Rectal smooth muscle tissue (tissue), 1 donor: Measurements from ENCODE around the gene ELP4.
"Not testable (repeated sequence)": the region's sequence is repeated elsewhere in the genome, so short reads cannot be mapped to it uniquely, and the experiment has no call there.

Experiments
- H3K27ac ChIP-seq: one replicate; pipeline ENCODE4 v1.7.0; 2013; ENCODE audit warnings: low read depth, low read length, inconsistent platforms
- H3K27me3 ChIP-seq: one replicate; pipeline ENCODE4 v1.7.0; 2013; ENCODE audit warnings: low read length; ENCODE audit not compliant: control insufficient read depth, insufficient read depth
- H3K36me3 ChIP-seq: one replicate; pipeline ENCODE4 v1.7.0; 2013; ENCODE audit warnings: low read length; ENCODE audit not compliant: control insufficient read depth, insufficient read depth
- H3K4me1 ChIP-seq: one replicate; pipeline ENCODE4 v1.7.0; 2013; ENCODE audit warnings: low read length; ENCODE audit not compliant: control insufficient read depth, insufficient read depth
- H3K4me3 ChIP-seq: one replicate; pipeline ENCODE4 v1.7.0; 2013; ENCODE audit warnings: low read length
- H3K9ac ChIP-seq: one replicate; pipeline ENCODE4 v1.7.0; 2013; ENCODE audit warnings: low read length

The ELP4 gene

GRCh38 chr11:31690516-31690915, 180.9 kb downstream of the ELP4 start:
- no peak overlapping the region for H3K9ac ChIP-seq
- H3K27ac ChIP-seq, result no peak overlapping the region
- H3K36me3 ChIP-seq, result no peaks in the 10 kb centered on the region
- H3K27me3 ChIP-seq, result no peaks in the 10 kb centered on the region
- no peaks in the 10 kb centered on the region for H3K4me1 ChIP-seq
- no peak overlapping the region for H3K4me3 ChIP-seq

GRCh38 chr11:31692466-31692865, 182.9 kb downstream of the ELP4 start:
- Histone ChIP-seq H3K4me3 (no peak overlapping the region), H3K27me3 (no peaks in the 10 kb centered on the region), H3K27ac (no peak overlapping the region), H3K9ac (no peak overlapping the region), H3K36me3 (no peaks in the 10 kb centered on the region), H3K4me1 (no peaks in the 10 kb centered on the region)

- not testable (repeated sequence) for H3K27me3 ChIP-seq, H3K4me1 ChIP-seq, H3K9ac ChIP-seq, H3K36me3 ChIP-seq, H3K27ac ChIP-seq, H3K4me3 ChIP-seq
Observed at GRCh38 chr11:31697049-31697448, 187.5 kb downstream of the ELP4 start.

GRCh38 chr11:31699066-31699465, 189.5 kb downstream of the ELP4 start:
- H3K27me3 ChIP-seq, result no peaks in the 10 kb centered on the region
- no peak overlapping the region for H3K9ac ChIP-seq
- H3K27ac ChIP-seq, result no peak overlapping the region
- H3K36me3 ChIP-seq, result no peaks in the 10 kb centered on the region
- H3K4me1 ChIP-seq, result no peaks in the 10 kb centered on the region
- no peak overlapping the region for H3K4me3 ChIP-seq

GRCh38 chr11:31702966-31703365, 193.4 kb downstream of the ELP4 start:
- Histone ChIP-seq H3K27me3 (no peaks in the 10 kb centered on the region), H3K4me1 (no peaks in the 10 kb centered on the region)

GRCh38 chr11:31706357-31706756, 196.8 kb downstream of the ELP4 start:
- no peaks in the 10 kb centered on the region for H3K4me1 ChIP-seq
- H3K4me3 ChIP-seq, result no peak overlapping the region
- no peak overlapping the region for H3K9ac ChIP-seq
- H3K27ac ChIP-seq, result no peak overlapping the region
- H3K36me3 ChIP-seq, result no peaks in the 10 kb centered on the region
- H3K27me3 ChIP-seq, result no peaks in the 10 kb centered on the region

More at GRCh38 chr11:31702966-31703365, 193.4 kb downstream of the ELP4 start:
- Histone ChIP-seq H3K36me3 (no peaks in the 10 kb centered on the region), H3K9ac (no peak overlapping the region), H3K27ac (no peak overlapping the region), H3K4me3 (no peak overlapping the region)

GRCh38 chr11:31711137-31711536, 201.6 kb downstream of the ELP4 start:
- H3K4me3 ChIP-seq, result no peak overlapping the region
- no peaks in the 10 kb centered on the region for H3K27me3 ChIP-seq
- H3K4me1 ChIP-seq, result no peaks in the 10 kb centered on the region
- no peak overlapping the region for H3K9ac ChIP-seq
- no peaks in the 10 kb centered on the region for H3K36me3 ChIP-seq
- H3K27ac ChIP-seq, result no peak overlapping the region

- no peaks in the 10 kb centered on the region for H3K4me1 ChIP-seq
- no peak overlapping the region for H3K4me3 ChIP-seq
- H3K27ac ChIP-seq, result no peak overlapping the region
- no peaks in the 10 kb centered on the region for H3K36me3 ChIP-seq
- no peaks in the 10 kb centered on the region for H3K27me3 ChIP-seq
- H3K9ac ChIP-seq, result no peak overlapping the region
Observed at GRCh38 chr11:31712851-31713250, 203.3 kb downstream of the ELP4 start.

GRCh38 chr11:31714840-31715239, 205.3 kb downstream of the ELP4 start:
- H3K4me3 ChIP-seq, result no peak overlapping the region
- no peak overlapping the region for H3K9ac ChIP-seq
- H3K36me3 ChIP-seq, result no peaks in the 10 kb centered on the region
- no peaks in the 10 kb centered on the region for H3K27me3 ChIP-seq
- H3K27ac ChIP-seq, result no peak overlapping the region
- H3K4me1 ChIP-seq, result no peaks in the 10 kb centered on the region

- H3K36me3 ChIP-seq, result no peaks in the 10 kb centered on the region
- no peak overlapping the region for H3K27ac ChIP-seq
- no peak overlapping the region for H3K9ac ChIP-seq
- no peaks in the 10 kb centered on the region for H3K27me3 ChIP-seq
- no peak overlapping the region for H3K4me3 ChIP-seq
- H3K4me1 ChIP-seq, result no peaks in the 10 kb centered on the region
Observed at GRCh38 chr11:31720225-31720624, 210.7 kb downstream of the ELP4 start.

GRCh38 chr11:31720671-31721365, 211.3 kb downstream of the ELP4 start:
- no peak overlapping the region for H3K27ac ChIP-seq
- H3K36me3 ChIP-seq, result no peaks in the 10 kb centered on the region
- no peak overlapping the region for H3K9ac ChIP-seq
- H3K4me1 ChIP-seq, result no peaks in the 10 kb centered on the region
- no peaks in the 10 kb centered on the region for H3K27me3 ChIP-seq
- H3K4me3 ChIP-seq, result no peak overlapping the region

- no peaks in the 10 kb centered on the region for H3K27me3 ChIP-seq
- H3K4me1 ChIP-seq, result no peaks in the 10 kb centered on the region
- H3K36me3 ChIP-seq, result no peaks in the 10 kb centered on the region
- no peak overlapping the region for H3K27ac ChIP-seq
- no peak overlapping the region for H3K9ac ChIP-seq
- no peak overlapping the region for H3K4me3 ChIP-seq
Observed at GRCh38 chr11:31722754-31723153, 213.2 kb downstream of the ELP4 start.

GRCh38 chr11:31725176-31725575, 215.6 kb downstream of the ELP4 start:
- no peak overlapping the region for H3K4me3 ChIP-seq
- no peaks in the 10 kb centered on the region for H3K4me1 ChIP-seq
- H3K27me3 ChIP-seq, result no peaks in the 10 kb centered on the region
- no peak overlapping the region for H3K27ac ChIP-seq
- no peak overlapping the region for H3K9ac ChIP-seq
- no peaks in the 10 kb centered on the region for H3K36me3 ChIP-seq
